GM19397 (cell line): Measurements from ENCODE around the gene APIP.

ENCODE experiments used
- ATAC-seq: cut with Tn5 transposase; IDR thresholded peaks from one replicate; pipeline ENCODE4 v1.9.1; 2021; ENCODE audit warnings: mild to moderate bottlenecking, moderate library complexity; ENCODE audit not compliant: unreplicated experiment

The APIP gene

GRCh38 chr11:34916015-34916842 lies at the start of gene APIP, which contains the start of gene PDHX:
Gene APIP, minus strand, starts transcription at chr11:34916379. Its CDS starts 95 bp downstream, at chr11:34916284.
Gene PDHX, plus strand, starts transcription at chr11:34916618. Its CDS starts 38 bp downstream, at chr11:34916656.
- peak; percentile 96 for ATAC-seq

- no peak for ATAC-seq
These were observed 48.6 kb upstream of the APIP start for GRCh38 chr11:34964610-34965331.

- no peak for ATAC-seq
These were observed 47.2 kb upstream of the APIP start for GRCh38 chr11:34963351-34963750.

GRCh38 chr11:34962034-34962433 lies 45.9 kb upstream of the APIP start:
- no peak for ATAC-seq

GRCh38 chr11:34960277-34960676 lies 44.1 kb upstream of the APIP start:
- ATAC-seq, result no peak

- no peak for ATAC-seq
These were observed 43.6 kb upstream of the APIP start for GRCh38 chr11:34959770-34960169.

- no peak for ATAC-seq
These were observed 41.4 kb upstream of the APIP start for GRCh38 chr11:34957606-34958005.

- no peak for ATAC-seq
These were observed 41.0 kb upstream of the APIP start for GRCh38 chr11:34957206-34957605.

- ATAC-seq, result no peak
These were observed 37.8 kb upstream of the APIP start for GRCh38 chr11:34953955-34954354.

GRCh38 chr11:34948696-34949095 lies 32.5 kb upstream of the APIP start:
- ATAC-seq, result no peak

- no peak for ATAC-seq
These were observed 28.5 kb upstream of the APIP start for GRCh38 chr11:34944692-34945091.

- ATAC-seq, result no peak
These were observed 25.5 kb upstream of the APIP start for GRCh38 chr11:34941688-34942087.

- ATAC-seq, result no peak
These were observed 24.0 kb upstream of the APIP start for GRCh38 chr11:34940026-34940677.

GRCh38 chr11:34938611-34939010 lies 22.4 kb upstream of the APIP start:
- ATAC-seq, result no peak

- no peak for ATAC-seq
These were observed 20.9 kb upstream of the APIP start for GRCh38 chr11:34936945-34937629.

GRCh38 chr11:34929794-34930763 lies 13.9 kb upstream of the APIP start:
- ATAC-seq, result no peak

GRCh38 chr11:34928960-34929680 lies 12.9 kb upstream of the APIP start:
- no peak for ATAC-seq

GRCh38 chr11:34928268-34928959 lies 12.2 kb upstream of the APIP start:
- no peak for ATAC-seq

GRCh38 chr11:34926831-34927132 lies 10.6 kb upstream of the APIP start:
- no peak for ATAC-seq
